Measurements from ENCODE around the gene ATP6V0E1. TPM values are rescaled to one million over a fixed set of nuclear protein-coding genes. Genes with fewer than 3 reads are reported as not detected.
A peak's percentile ranks its signal among the peaks of the same experiment; 100 is the strongest.

The ATP6V0E1 gene
- total RNA-seq: 100 to 1,000 TPM; 127 to 225 (median 196) TPM
- 100 to 1,000 TPM; 238 to 242 TPM for polyA plus RNA-seq
- long read RNA-seq, donor 1, transcript ATP6V0E1-203 (4 exons, 1,433 nt): major isoform, 93 of 105 reads
- long read RNA-seq, donor 1, partial matches to known transcripts: 4 of 105 reads
- long read RNA-seq, donor 1, other reads (novel, unspliced or antisense): 7 of 105 reads
- long read RNA-seq, donor 2, transcript ATP6V0E1-203 (4 exons, 1,433 nt): major isoform, 97 of 105 reads
- long read RNA-seq, donor 2, partial matches to known transcripts: 4 of 105 reads
- long read RNA-seq, donor 2, other reads (novel, unspliced or antisense): 4 of 105 reads
- long read RNA-seq, donor 3, transcript ATP6V0E1-203 (4 exons, 1,433 nt): major isoform, 75 of 88 reads
- long read RNA-seq, donor 3, partial matches to known transcripts: 12 of 88 reads
- long read RNA-seq, donor 3, other reads (novel, unspliced or antisense): 1 of 88 reads

GRCh38 chr5:172983542-172984243, at the start of gene ATP6V0E1:
ATP6V0E1 (plus strand) TSS chr5:172983771; CDS start chr5:172983861, 90 bp downstream.
- H3K36me3 ChIP-seq: peaks cover 0 to 31% (median 14%) of the 10 kb centered on the region in 9 donors
- ATAC-seq (peak; percentile 94 to 99 (median 99)), DNase-seq (peak; percentile 97 to 99 (median 97))
- no peaks in the 10 kb centered on the region for H3K9me3 ChIP-seq
- H3K27me3 ChIP-seq: no peaks in the 10 kb centered on the region
- peak within 1 kb of the TSS; percentile 71 to 99 (median 88) for H3K4me3 ChIP-seq
- WGBS, 4 donors: 0 to 1% (median 0%) methylated on average over 28 to 49 of the region's 49 CpGs
- H3K27ac ChIP-seq: peak within 1 kb of the TSS; percentile 81 to 98 (median 94)
- TF ChIP-seq POLR2A (IDR thresholded peaks at IDR 0.05): peak; percentile 25 to 84
- TF ChIP-seq, protein P1, sequence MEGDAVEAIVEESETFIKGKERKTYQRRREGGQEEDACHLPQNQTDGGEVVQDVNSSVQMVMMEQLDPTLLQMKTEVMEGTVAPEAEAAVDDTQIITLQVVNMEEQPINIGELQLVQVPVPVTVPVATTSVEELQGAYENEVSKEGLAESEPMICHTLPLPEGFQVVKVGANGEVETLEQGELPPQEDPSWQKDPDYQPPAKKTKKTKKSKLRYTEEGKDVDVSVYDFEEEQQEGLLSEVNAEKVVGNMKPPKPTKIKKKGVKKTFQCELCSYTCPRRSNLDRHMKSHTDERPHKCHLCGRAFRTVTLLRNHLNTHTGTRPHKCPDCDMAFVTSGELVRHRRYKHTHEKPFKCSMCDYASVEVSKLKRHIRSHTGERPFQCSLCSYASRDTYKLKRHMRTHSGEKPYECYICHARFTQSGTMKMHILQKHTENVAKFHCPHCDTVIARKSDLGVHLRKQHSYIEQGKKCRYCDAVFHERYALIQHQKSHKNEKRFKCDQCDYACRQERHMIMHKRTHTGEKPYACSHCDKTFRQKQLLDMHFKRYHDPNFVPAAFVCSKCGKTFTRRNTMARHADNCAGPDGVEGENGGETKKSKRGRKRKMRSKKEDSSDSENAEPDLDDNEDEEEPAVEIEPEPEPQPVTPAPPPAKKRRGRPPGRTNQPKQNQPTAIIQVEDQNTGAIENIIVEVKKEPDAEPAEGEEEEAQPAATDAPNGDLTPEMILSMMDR (IDR thresholded peaks at IDR 0.05): no peak
- intact Hi-C loops (cut with DNase I): loop anchor here in 9 of 10 donors (2.0 to 10.0 kb wide), 8 partner anchors 73 to 304 kb away; partner anchors contain the start of genes BNIP1 (in 7 of the 9) and CREBRF (in 4 of the 9)
- H3K4me1 ChIP-seq: peaks cover 0 to 49% (median 14%) of the 10 kb centered on the region in 12 donors

GRCh38 chr5:172935096-172935495, 48.5 kb upstream of the ATP6V0E1 start:
- Histone ChIP-seq H3K36me3 (peaks cover 0 to 52% (median 39%) of the 10 kb centered on the region in 9 donors), H3K4me1 (peaks cover 0 to 29% (median 18%) of the 10 kb centered on the region in 12 donors), H3K27ac (no peak overlapping the region), H3K9me3 (no peaks in the 10 kb centered on the region), H3K27me3 (no peaks in the 10 kb centered on the region), H3K4me3 (no peak overlapping the region)
- DNase-seq: no peak
- ATAC-seq: no peak
- 93 to 95% (median 94%) methylated on average over 14 of the region's 14 CpGs for WGBS, 4 donors
- TF ChIP-seq POLR2A (IDR thresholded peaks at IDR 0.05): no peak
- TF ChIP-seq, protein P1 (IDR thresholded peaks at IDR 0.05): no peak
- intact Hi-C loops (cut with DNase I): loop anchor here in 5 of 10 donors (2.0 to 10.0 kb wide), 4 partner anchors 222 to 470 kb away; no protein-coding TSS in a partner anchor

DNA sequence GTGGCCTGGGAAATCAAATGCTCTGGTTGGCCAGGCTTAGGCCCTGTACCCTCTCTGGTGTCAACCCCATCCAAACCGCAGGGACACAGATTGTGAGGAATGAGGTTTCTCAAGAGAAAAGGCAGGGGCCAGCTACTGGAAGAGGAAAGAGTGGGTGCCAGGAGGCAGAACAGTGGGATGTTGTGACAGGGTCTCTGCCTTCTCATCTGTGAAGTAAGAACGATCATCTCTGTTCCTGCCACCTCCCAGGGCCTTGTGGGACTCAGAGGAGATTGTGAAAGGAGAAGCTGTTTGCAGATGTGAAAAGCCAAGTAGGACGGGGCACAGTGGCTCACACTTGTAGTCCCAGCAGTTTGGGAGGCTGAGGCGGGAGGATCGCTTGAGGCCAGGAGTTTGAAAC, 47.2 kb upstream of the ATP6V0E1 start:
- intact Hi-C loops (cut with DNase I): loop anchor here in 4 of 10 donors (5.0 to 10.0 kb wide), 3 partner anchors 459 to 472 kb away; no protein-coding TSS in a partner anchor
- Histone ChIP-seq H3K27ac (no peak overlapping the region), H3K27me3 (no peaks in the 10 kb centered on the region), H3K9me3 (no peaks in the 10 kb centered on the region), H3K4me1 (peaks cover 0 to 26% (median 12%) of the 10 kb centered on the region in 12 donors), H3K36me3 (peaks cover 0 to 55% (median 40%) of the 10 kb centered on the region in 9 donors), H3K4me3 (no peak overlapping the region)
- DNase-seq (peak in 1 of 5 donors; percentile 17), ATAC-seq (no peak)
- TF ChIP-seq, protein P1 (IDR thresholded peaks at IDR 0.05): no peak
- no peak for TF ChIP-seq POLR2A (IDR thresholded peaks at IDR 0.05)
- WGBS, 4 donors: 93 to 96% (median 95%) methylated on average over 5 of the region's 5 CpGs
